ENCODE results near the gene RAP1GDS1. TPM values are rescaled to one million over a fixed set of nuclear protein-coding genes. Genes with fewer than 3 reads are reported as not detected.
"Not testable (repeated sequence)": the region's sequence is repeated elsewhere in the genome, so short reads cannot be mapped to it uniquely, and the experiment has no call there.

Gene RAP1GDS1
- total RNA-seq, 3 donors from 2014 or later (not counting 1 experiment from before 2014, with no cell fraction given) = 58.5 to 60.0 (median 59.7) TPM

DNA sequence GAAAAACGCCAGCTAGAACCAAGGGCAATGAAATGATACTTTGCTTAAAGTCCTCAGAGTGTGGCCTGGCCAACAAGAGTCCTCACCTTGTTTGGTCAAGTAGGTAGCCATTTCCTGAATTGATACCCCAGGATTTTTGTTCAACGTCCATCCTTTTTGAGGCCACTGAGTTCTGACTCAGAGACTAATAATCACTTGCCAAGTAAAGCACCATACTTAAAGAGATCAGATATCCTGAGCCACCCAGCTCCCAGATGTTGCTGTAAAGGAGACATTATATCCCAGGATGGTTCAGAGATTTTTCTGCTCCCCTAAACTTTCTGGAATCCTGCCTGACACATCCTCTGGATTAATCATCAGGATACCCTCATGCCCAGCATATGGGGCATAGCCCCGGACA, 190.9 kb downstream of the RAP1GDS1 start:
- Histone ChIP-seq H3K27ac (ENCODE audit: low read length) (no peak overlapping the region), H3K4me1 (ENCODE audit: control insufficient read depth, insufficient read depth, low read length) (peaks cover 26% of the 10 kb centered on the region), H3K4me3 (ENCODE audit: low read length) (no peak overlapping the region), H3K27me3 (ENCODE audit: control insufficient read depth, insufficient read depth, low read length) (no peaks in the 10 kb centered on the region), H3K36me3 (ENCODE audit: control insufficient read depth, insufficient read depth, low read length) (no peaks in the 10 kb centered on the region), H3K9me3 (ENCODE audit: control insufficient read depth, insufficient read depth, low read length) (peaks cover 4% of the 10 kb centered on the region)
- no peak for ATAC-seq
- Mint-ChIP-seq H3K27me3 (ENCODE audit: low read depth in 2 of 2) (no peaks in the 10 kb centered on the region), H3K36me3 (peaks cover 20% of the 10 kb centered on the region), H3K4me3 (no peak overlapping the region), H3K9me3 (peaks cover 0 to 4% of the 10 kb centered on the region in 2 donors), H3K4me1 (peaks cover 37 to 58% of the 10 kb centered on the region in 2 donors), H3K27ac (no peak overlapping the region)
- 98% methylated on average over 3 of the region's 3 CpGs for WGBS (ENCODE audit: insufficient coverage)
- DNase-seq = no peak
- TF ChIP-seq, protein P1, sequence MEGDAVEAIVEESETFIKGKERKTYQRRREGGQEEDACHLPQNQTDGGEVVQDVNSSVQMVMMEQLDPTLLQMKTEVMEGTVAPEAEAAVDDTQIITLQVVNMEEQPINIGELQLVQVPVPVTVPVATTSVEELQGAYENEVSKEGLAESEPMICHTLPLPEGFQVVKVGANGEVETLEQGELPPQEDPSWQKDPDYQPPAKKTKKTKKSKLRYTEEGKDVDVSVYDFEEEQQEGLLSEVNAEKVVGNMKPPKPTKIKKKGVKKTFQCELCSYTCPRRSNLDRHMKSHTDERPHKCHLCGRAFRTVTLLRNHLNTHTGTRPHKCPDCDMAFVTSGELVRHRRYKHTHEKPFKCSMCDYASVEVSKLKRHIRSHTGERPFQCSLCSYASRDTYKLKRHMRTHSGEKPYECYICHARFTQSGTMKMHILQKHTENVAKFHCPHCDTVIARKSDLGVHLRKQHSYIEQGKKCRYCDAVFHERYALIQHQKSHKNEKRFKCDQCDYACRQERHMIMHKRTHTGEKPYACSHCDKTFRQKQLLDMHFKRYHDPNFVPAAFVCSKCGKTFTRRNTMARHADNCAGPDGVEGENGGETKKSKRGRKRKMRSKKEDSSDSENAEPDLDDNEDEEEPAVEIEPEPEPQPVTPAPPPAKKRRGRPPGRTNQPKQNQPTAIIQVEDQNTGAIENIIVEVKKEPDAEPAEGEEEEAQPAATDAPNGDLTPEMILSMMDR (IDR thresholded peaks at IDR 0.05) = no peak
- intact Hi-C loops (cut with micrococcal nuclease) = no loop called here

DNA sequence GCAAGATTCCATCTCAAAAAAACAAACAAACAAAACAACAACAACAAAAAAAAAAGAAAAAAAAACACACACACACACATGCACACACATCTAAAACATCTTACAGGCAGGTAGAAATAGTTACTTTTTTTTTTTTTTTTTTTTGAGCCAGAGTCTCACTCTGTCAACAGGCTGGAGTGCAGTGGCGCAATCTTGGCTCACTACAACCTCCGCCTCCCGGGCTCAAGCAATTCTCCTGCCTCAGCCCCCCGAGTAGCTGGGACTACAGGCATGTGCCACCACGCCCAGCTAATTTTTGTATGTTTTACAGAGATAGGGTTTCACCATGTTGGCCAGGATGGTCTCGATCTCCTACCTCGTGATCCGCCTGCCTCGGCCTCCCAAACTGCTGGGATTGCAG, 196.2 kb downstream of the RAP1GDS1 start:
- H3K4me1 ChIP-seq (ENCODE audit: control insufficient read depth, insufficient read depth, low read length); H3K9me3 ChIP-seq (ENCODE audit: control insufficient read depth, insufficient read depth, low read length); H3K4me3 ChIP-seq (ENCODE audit: low read length); H3K27ac ChIP-seq (ENCODE audit: low read length); ATAC-seq; H3K27me3 Mint-ChIP-seq (ENCODE audit: low read depth in 2 of 2); intact Hi-C loops (cut with micrococcal nuclease); H3K36me3 ChIP-seq (ENCODE audit: control insufficient read depth, insufficient read depth, low read length); H3K27me3 ChIP-seq (ENCODE audit: control insufficient read depth, insufficient read depth, low read length); H3K9me3 Mint-ChIP-seq; H3K27ac Mint-ChIP-seq; H3K4me3 Mint-ChIP-seq; DNase-seq: not testable (repeated sequence)
- WGBS (ENCODE audit: insufficient coverage) = 96% methylated on average over 9 of the region's 9 CpGs
- Mint-ChIP-seq H3K36me3 (peaks cover 20% of the 10 kb centered on the region), H3K4me1 (peaks cover 14 to 24% of the 10 kb centered on the region in 2 donors)

DNA sequence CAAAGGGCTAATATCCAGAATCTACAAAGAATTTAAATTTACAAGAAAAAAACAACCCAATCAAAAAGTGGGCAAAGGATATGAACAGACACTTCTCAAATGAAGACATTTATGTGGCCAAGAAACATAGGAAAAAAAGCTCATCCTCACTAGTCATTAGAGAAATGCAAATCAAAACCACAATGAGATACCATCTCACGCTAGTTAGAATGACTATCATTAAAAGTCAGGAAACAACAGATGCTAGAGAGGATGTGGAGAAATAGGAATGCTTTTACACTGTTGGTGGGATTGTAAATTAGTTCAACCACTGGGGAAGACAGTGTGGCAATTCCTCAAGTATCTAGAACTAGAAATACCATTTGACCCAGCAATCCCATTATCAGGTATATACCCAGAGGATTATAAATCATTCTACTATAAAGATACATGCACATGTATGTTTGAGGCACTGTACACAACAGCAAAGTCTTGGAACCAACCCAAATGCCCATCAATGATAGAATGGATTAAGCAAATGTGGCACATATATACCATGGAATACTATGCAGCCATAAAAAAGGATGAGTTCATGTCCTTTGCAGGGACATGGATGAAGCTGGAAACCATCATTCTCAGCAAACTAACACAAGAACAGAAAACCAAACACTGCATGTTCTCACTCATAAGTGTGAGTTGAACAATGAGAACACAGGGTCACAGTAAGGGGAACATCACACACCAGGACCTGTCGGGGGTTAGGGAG, 200.1 kb downstream of the RAP1GDS1 start:
- H3K36me3 ChIP-seq (ENCODE audit: control insufficient read depth, insufficient read depth, low read length); ATAC-seq; intact Hi-C loops (cut with micrococcal nuclease); H3K27ac Mint-ChIP-seq; H3K4me1 Mint-ChIP-seq; H3K9me3 Mint-ChIP-seq; H3K4me1 ChIP-seq (ENCODE audit: control insufficient read depth, insufficient read depth, low read length); H3K36me3 Mint-ChIP-seq; H3K4me3 Mint-ChIP-seq; H3K9me3 ChIP-seq (ENCODE audit: control insufficient read depth, insufficient read depth, low read length); H3K27ac ChIP-seq (ENCODE audit: low read length); DNase-seq; H3K27me3 ChIP-seq (ENCODE audit: control insufficient read depth, insufficient read depth, low read length); H3K27me3 Mint-ChIP-seq (ENCODE audit: low read depth in 2 of 2); H3K4me3 ChIP-seq (ENCODE audit: low read length): not testable (repeated sequence)
- 100% methylated on average over 1 of the region's 2 CpGs for WGBS (ENCODE audit: insufficient coverage)

DNA sequence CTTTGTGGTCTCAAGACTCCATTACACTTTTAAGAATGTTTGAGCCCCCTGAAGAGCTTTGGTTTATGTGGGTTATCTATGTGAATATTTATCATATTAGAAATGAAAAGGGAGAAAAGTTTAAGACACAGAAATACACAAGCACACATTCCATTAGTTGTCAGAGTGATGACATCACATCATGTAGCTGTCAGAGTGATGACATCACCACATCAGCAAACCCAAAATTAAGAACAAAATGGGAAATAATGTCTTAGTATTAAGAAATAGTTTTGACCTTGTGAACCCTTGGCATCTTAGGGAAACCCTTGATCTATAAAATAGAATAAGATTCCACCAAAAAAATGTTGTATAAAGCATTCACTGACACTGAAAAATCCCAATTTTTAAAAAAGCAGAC, 201.3 kb downstream of the RAP1GDS1 start:
- intact Hi-C loops (cut with micrococcal nuclease) = no loop called here
- TF ChIP-seq, protein P1 (IDR thresholded peaks at IDR 0.05) = no peak
- Histone ChIP-seq H3K27me3 (ENCODE audit: control insufficient read depth, insufficient read depth, low read length) (no peaks in the 10 kb centered on the region), H3K4me1 (ENCODE audit: control insufficient read depth, insufficient read depth, low read length) (peaks cover 3% of the 10 kb centered on the region), H3K27ac (ENCODE audit: low read length) (no peak overlapping the region), H3K36me3 (ENCODE audit: control insufficient read depth, insufficient read depth, low read length) (no peaks in the 10 kb centered on the region), H3K9me3 (ENCODE audit: control insufficient read depth, insufficient read depth, low read length) (no peaks in the 10 kb centered on the region), H3K4me3 (ENCODE audit: low read length) (no peak overlapping the region)
- Mint-ChIP-seq H3K36me3 (no peaks in the 10 kb centered on the region), H3K27ac (no peak overlapping the region), H3K9me3 (peaks cover 2 to 3% of the 10 kb centered on the region in 2 donors), H3K27me3 (ENCODE audit: low read depth in 2 of 2) (no peaks in the 10 kb centered on the region), H3K4me3 (no peak overlapping the region), H3K4me1 (peaks cover 3 to 11% of the 10 kb centered on the region in 2 donors)
- DNase-seq (no peak), ATAC-seq (no peak)

All from natural killer cell (primary cell).